Chondrocyte (in vitro differentiated cells): ENCODE data around the gene CACNG4. TPM values are rescaled to one million over a fixed set of nuclear protein-coding genes. Genes with fewer than 3 reads are reported as not detected.

Source experiments
- DNase-seq: peaks from one replicate; pipeline ENCODE4 v3.0.0; 2021; ENCODE audit warnings: mixed read lengths, low spot score
- H3K27ac Mint-ChIP-seq: one replicate; pipeline ENCODE4 v1.8.0; 2021; ENCODE audit warnings: mild to moderate bottlenecking, moderate library complexity, mixed read lengths; ENCODE audit not compliant: unreplicated experiment
- H3K27me3 Mint-ChIP-seq: 2 replicates; pipeline ENCODE4 v1.8.0; 2021; ENCODE audit warnings: low read depth, mixed read lengths
- H3K36me3 Mint-ChIP-seq: 2 replicates; pipeline ENCODE4 v1.8.0; 2021; ENCODE audit warnings: low read depth, mixed read lengths
- H3K4me1 Mint-ChIP-seq: 2 replicates; pipeline ENCODE4 v1.8.0; 2021; ENCODE audit warnings: low read depth, mild to moderate bottlenecking, mixed read lengths
- H3K4me3 Mint-ChIP-seq: one replicate; pipeline ENCODE4 v1.8.0; 2021; ENCODE audit warnings: mild to moderate bottlenecking, moderate library complexity, mixed read lengths; ENCODE audit not compliant: unreplicated experiment
- H3K9me3 Mint-ChIP-seq: 2 replicates; pipeline ENCODE4 v1.8.0; 2021; ENCODE audit warnings: low read depth, mixed read lengths
- total RNA-seq: library from RNA; stranded (reverse); gene quantifications from 3 replicates; pipeline ENCODE4 v1.2.1, GENCODE V29; 2021
- TF ChIP-seq, protein P1 (sequence below): fragments of 200-600 bp; sonication (generic); IDR thresholded peaks from 2 replicates; pipeline ENCODE4 v1.5.0; 2021; ENCODE audit warnings: antibody characterized with exemption, mild to moderate bottlenecking, moderate library complexity

The CACNG4 gene
- total RNA-seq, 1 donor from 2014 or later, result 2.9 TPM

- Mint-ChIP-seq H3K27me3 (peaks cover 8% of the 10 kb centered on the region), H3K4me1 (peaks cover 12% of the 10 kb centered on the region), H3K27ac (no peak overlapping the region), H3K9me3 (no peaks in the 10 kb centered on the region), H3K36me3 (peaks cover under 1% of the 10 kb centered on the region), H3K4me3 (no peak overlapping the region)
- TF ChIP-seq, protein P1, sequence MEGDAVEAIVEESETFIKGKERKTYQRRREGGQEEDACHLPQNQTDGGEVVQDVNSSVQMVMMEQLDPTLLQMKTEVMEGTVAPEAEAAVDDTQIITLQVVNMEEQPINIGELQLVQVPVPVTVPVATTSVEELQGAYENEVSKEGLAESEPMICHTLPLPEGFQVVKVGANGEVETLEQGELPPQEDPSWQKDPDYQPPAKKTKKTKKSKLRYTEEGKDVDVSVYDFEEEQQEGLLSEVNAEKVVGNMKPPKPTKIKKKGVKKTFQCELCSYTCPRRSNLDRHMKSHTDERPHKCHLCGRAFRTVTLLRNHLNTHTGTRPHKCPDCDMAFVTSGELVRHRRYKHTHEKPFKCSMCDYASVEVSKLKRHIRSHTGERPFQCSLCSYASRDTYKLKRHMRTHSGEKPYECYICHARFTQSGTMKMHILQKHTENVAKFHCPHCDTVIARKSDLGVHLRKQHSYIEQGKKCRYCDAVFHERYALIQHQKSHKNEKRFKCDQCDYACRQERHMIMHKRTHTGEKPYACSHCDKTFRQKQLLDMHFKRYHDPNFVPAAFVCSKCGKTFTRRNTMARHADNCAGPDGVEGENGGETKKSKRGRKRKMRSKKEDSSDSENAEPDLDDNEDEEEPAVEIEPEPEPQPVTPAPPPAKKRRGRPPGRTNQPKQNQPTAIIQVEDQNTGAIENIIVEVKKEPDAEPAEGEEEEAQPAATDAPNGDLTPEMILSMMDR, result no peak
- no peak for DNase-seq
Measured at GRCh38 chr17:66976781-66977201, 12.3 kb downstream of the CACNG4 start.

GRCh38 chr17:66978514-66979061, 14.1 kb downstream of the CACNG4 start:
- H3K27me3 Mint-ChIP-seq, result peaks cover 6% of the 10 kb centered on the region
- H3K36me3 Mint-ChIP-seq, result no peaks in the 10 kb centered on the region
- H3K27ac Mint-ChIP-seq, result no peak overlapping the region
- H3K9me3 Mint-ChIP-seq, result no peaks in the 10 kb centered on the region
- H3K4me3 Mint-ChIP-seq, result no peak overlapping the region
- TF ChIP-seq, protein P1, result no peak
- peaks cover 12% of the 10 kb centered on the region for H3K4me1 Mint-ChIP-seq
- DNase-seq, result no peak

DNA sequence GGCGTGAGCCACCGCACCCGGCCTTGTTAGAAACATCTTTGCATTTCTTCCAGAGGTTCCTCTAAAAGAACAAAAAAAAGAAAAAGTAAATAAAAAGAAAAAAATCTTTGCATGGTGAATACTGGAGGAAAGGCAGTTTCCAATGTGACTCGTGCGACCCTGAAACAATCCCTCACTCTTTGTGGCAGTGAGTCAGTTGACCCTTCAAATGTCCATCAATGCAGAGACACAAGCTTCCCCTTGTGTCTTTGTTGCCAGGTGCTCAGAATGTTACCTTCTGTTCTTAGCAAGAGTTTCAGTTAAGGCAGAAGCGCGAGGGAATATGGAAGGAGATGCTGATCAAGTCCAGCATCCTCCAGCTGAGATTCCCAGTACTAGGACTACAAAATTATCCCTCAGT, 16.4 kb downstream of the CACNG4 start:
- H3K27ac Mint-ChIP-seq, result no peak overlapping the region
- no peak overlapping the region for H3K4me3 Mint-ChIP-seq
- DNase-seq, result no peak
- H3K4me1 Mint-ChIP-seq, result peaks cover 12% of the 10 kb centered on the region
- H3K36me3 Mint-ChIP-seq, result no peaks in the 10 kb centered on the region
- no peaks in the 10 kb centered on the region for H3K9me3 Mint-ChIP-seq
- TF ChIP-seq, protein P1, result no peak
- H3K27me3 Mint-ChIP-seq, result peaks cover 5% of the 10 kb centered on the region

DNA sequence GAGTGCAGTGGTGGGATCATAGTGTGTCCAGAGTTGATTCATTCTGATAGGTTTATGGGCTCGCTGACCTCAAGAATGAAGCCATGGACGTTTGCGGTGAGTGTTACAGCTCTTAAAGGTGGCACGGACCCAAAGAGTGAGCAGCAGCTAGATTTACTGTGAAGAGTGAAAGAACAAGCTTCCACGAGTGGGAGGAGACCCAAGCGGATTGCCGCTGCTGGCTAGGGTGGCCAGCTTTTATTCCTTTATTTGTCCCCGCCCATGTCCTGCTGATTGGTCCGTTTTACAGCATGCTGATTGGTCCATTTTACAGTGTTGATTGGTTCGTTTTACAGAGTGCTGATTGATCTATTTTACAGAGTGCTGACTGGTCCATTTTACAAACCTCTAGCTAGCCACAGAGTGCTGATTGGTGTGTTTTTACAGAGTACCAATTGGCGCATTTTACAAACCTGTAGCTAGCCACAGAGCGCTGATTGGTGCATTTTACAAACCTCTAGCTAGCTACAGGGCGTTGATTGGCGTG, 17.5 kb downstream of the CACNG4 start:
- no peaks in the 10 kb centered on the region for H3K9me3 Mint-ChIP-seq
- no peak overlapping the region for H3K4me3 Mint-ChIP-seq
- H3K4me1 Mint-ChIP-seq, result peaks cover 12% of the 10 kb centered on the region
- H3K27ac Mint-ChIP-seq, result no peak overlapping the region
- H3K36me3 Mint-ChIP-seq, result no peaks in the 10 kb centered on the region
- no peak for DNase-seq
- TF ChIP-seq, protein P1, result no peak
- H3K27me3 Mint-ChIP-seq, result peaks cover under 1% of the 10 kb centered on the region

- Mint-ChIP-seq H3K27ac (no peak overlapping the region), H3K36me3 (peaks cover 2% of the 10 kb centered on the region), H3K27me3 (no peaks in the 10 kb centered on the region), H3K9me3 (no peaks in the 10 kb centered on the region), H3K4me1 (peaks cover 12% of the 10 kb centered on the region), H3K4me3 (no peak overlapping the region)
- DNase-seq, result no peak
- TF ChIP-seq, protein P1, result no peak
Measured at GRCh38 chr17:66983414-66984021, 19.0 kb downstream of the CACNG4 start.
